Esophagus muscularis mucosa (tissue), 4 donors: ENCODE data around the gene FAM193B. TPM values are rescaled to one million over a fixed set of nuclear protein-coding genes. Genes with fewer than 3 reads are reported as not detected.

Source experiments
- DNase-seq: peaks from one replicate; pipeline ENCODE4 v3.0.0-alpha.2; 2017; ENCODE audit errors: extremely low spot score
- H3K27ac ChIP-seq, 4 donors: fragments of 200-600 bp; sonication (generic); replicated peaks in 1 of 4; 1 replicate in 3 of 4; 2 replicates in 1 of 4; pipeline ENCODE4 v1.5.1; 2016 to 2019; ENCODE audit warnings: mild to moderate bottlenecking in 1 of 4
- H3K27me3 ChIP-seq, 4 donors: fragments of 200-600 bp; sonication (generic); one replicate each; pipeline versions ENCODE4 v1.5.1 to v1.6.0; 2016 to 2019
- H3K36me3 ChIP-seq, 4 donors: fragments of 200-600 bp; sonication (generic); one replicate each; pipeline ENCODE4 v1.5.1; 2016 to 2019
- H3K4me1 ChIP-seq, 4 donors: fragments of 200-600 bp; sonication (generic); one replicate each; pipeline ENCODE4 v1.5.1; 2016 to 2019
- H3K4me3 ChIP-seq, 4 donors: fragments of 200-600 bp; sonication (generic); 1 replicate in 2 of 4; 2 replicates in 2 of 4; pipeline ENCODE4 v1.5.1; 2016 to 2019; ENCODE audit warnings: mild to moderate bottlenecking in 4 of 4, moderate library complexity in 1 of 4
- H3K9me3 ChIP-seq, 4 donors: fragments of 200-600 bp; sonication (generic); 1 replicate in 3 of 4; 2 replicates in 1 of 4; pipeline ENCODE4 v1.5.1; 2016 to 2019
- CTCF ChIP-seq, 3 experiments: fragments of 200-600 bp in 2 of 3; fragments of 450-650 bp in 1 of 3; sonication (generic) in 2 of 3; IDR thresholded peaks; one replicate each; pipeline ENCODE4 v1.5.1; 2017 to 2019; ENCODE audit warnings: antibody characterized with exemption in 3 of 3, mild to moderate bottlenecking in 2 of 3, moderate library complexity in 1 of 3
- EP300 ChIP-seq: sonication (generic); formaldehyde crosslinking; IDR thresholded peaks from one replicate; pipeline ENCODE4 v1.6.1; 2017; ENCODE audit warnings: antibody characterized with exemption
- POLR2A ChIP-seq: fragments of 450-650 bp; IDR thresholded peaks from one replicate; pipeline ENCODE4 v1.6.1; 2017; ENCODE audit warnings: antibody characterized with exemption, moderate library complexity, mild to moderate bottlenecking, low read depth
- POLR2AphosphoS5 ChIP-seq, 2 donors: sonication (generic); formaldehyde crosslinking; IDR thresholded peaks; one replicate each; pipeline ENCODE4 v1.6.1; 2017; ENCODE audit warnings: antibody characterized with exemption in 2 of 2
- WGBS: methylation state at CpG from one replicate; pipeline ENCODE4 v1.1.5; 2018; 5-methylcytosine and 5-hydroxymethylcytosine counted together
- intact Hi-C: fragments of 100-400 bp; cut with DNase I; formaldehyde crosslinking; loops from one replicate; pipeline ENCODE4 v1.15.1; 2023
- total RNA-seq, 4 donors: library from RNA; depleted of rRNA; stranded (reverse); fragments of >200 nt; gene quantifications; one replicate each; pipeline versions ENCODE4 v1.1.0 to v1.2.1, GENCODE V29; 2016

The FAM193B gene
- total RNA-seq, 4 donors from 2014 or later, result 24.4 to 65.6 (median 50.7) TPM

GRCh38 chr5:177529247-177530203 is 24.8 kb downstream of the FAM193B start:
- Histone ChIP-seq H3K4me3 (no peak overlapping the region), H3K4me1 (peaks cover 3 to 46% (median 22%) of the 10 kb centered on the region in 4 donors), H3K36me3 (peaks cover 53 to 98% (median 95%) of the 10 kb centered on the region in 4 donors), H3K9me3 (no peaks in the 10 kb centered on the region), H3K27ac (peak overlapping the region in 1 of 4 donors; percentile 49), H3K27me3 (no peaks in the 10 kb centered on the region)
- 86% methylated on average over 11 of the region's 12 CpGs for WGBS
- intact Hi-C loops, result no loop called here
- no peak for DNase-seq
- TF ChIP-seq EP300, result no peak
- TF ChIP-seq POLR2A, result no peak
- TF ChIP-seq POLR2AphosphoS5 (IDR thresholded peaks at IDR 0.05), result no peak
- no peak for TF ChIP-seq CTCF (IDR thresholded peaks at IDR 0.05)

GRCh38 chr5:177528631-177529030 is 25.7 kb downstream of the FAM193B start:
- intact Hi-C loops, result no loop called here
- H3K27ac ChIP-seq, result peak overlapping the region in 1 of 4 donors; percentile 12
- peaks cover 0 to 40% (median 22%) of the 10 kb centered on the region in 4 donors for H3K4me1 ChIP-seq
- WGBS, result 86% methylated on average over 10 of the region's 10 CpGs
- H3K27me3 ChIP-seq, result no peaks in the 10 kb centered on the region
- peaks cover 61 to 99% (median 98%) of the 10 kb centered on the region in 4 donors for H3K36me3 ChIP-seq
- no peak for DNase-seq
- TF ChIP-seq POLR2A, result no peak
- TF ChIP-seq CTCF (IDR thresholded peaks at IDR 0.05), result no peak
- no peak for TF ChIP-seq EP300
- TF ChIP-seq POLR2AphosphoS5 (IDR thresholded peaks at IDR 0.05), result no peak
- H3K9me3 ChIP-seq, result no peaks in the 10 kb centered on the region
- H3K4me3 ChIP-seq, result no peak overlapping the region

GRCh38 chr5:177527595-177527994 is 26.8 kb downstream of the FAM193B start:
- 90% methylated on average over 8 of the region's 8 CpGs for WGBS
- Histone ChIP-seq H3K27ac (no peak overlapping the region), H3K4me3 (no peak overlapping the region), H3K27me3 (no peaks in the 10 kb centered on the region), H3K9me3 (no peaks in the 10 kb centered on the region), H3K4me1 (peaks cover 0 to 34% (median 22%) of the 10 kb centered on the region in 4 donors), H3K36me3 (peaks cover 61 to 100% (median 99%) of the 10 kb centered on the region in 4 donors)
- TF ChIP-seq POLR2A (no peak), CTCF (IDR thresholded peaks at IDR 0.05) (no peak), EP300 (no peak), POLR2AphosphoS5 (IDR thresholded peaks at IDR 0.05) (no peak)
- intact Hi-C loops, result no loop called here
- DNase-seq, result no peak

GRCh38 chr5:177526791-177527190 is 27.6 kb downstream of the FAM193B start:
- Histone ChIP-seq H3K4me3 (no peak overlapping the region), H3K27ac (no peak overlapping the region), H3K27me3 (no peaks in the 10 kb centered on the region), H3K36me3 (peaks cover 58 to 100% (median 98%) of the 10 kb centered on the region in 4 donors), H3K9me3 (no peaks in the 10 kb centered on the region), H3K4me1 (peaks cover 0 to 31% (median 22%) of the 10 kb centered on the region in 4 donors)
- DNase-seq, result no peak
- intact Hi-C loops, result no loop called here
- WGBS, result 89% methylated on average over 6 of the region's 6 CpGs
- no peak for TF ChIP-seq EP300
- no peak for TF ChIP-seq POLR2AphosphoS5 (IDR thresholded peaks at IDR 0.05)
- no peak for TF ChIP-seq CTCF (IDR thresholded peaks at IDR 0.05)
- TF ChIP-seq POLR2A, result no peak
